GM04504 (cell line): ENCODE results near the gene EBF4.
"Not testable (repeated sequence)": the region's sequence is repeated elsewhere in the genome, so short reads cannot be mapped to it uniquely, and the experiment has no call there.

Experiments used
- DNase-seq: peaks from one replicate; pipeline ENCODE4 v3.0.0-alpha.2; 2012; ENCODE audit warnings: low read depth

Gene EBF4

GRCh38 chr20:2673453-2673852, 19.1 kb upstream of the EBF4 start:
- DNase-seq: no peak

DNA sequence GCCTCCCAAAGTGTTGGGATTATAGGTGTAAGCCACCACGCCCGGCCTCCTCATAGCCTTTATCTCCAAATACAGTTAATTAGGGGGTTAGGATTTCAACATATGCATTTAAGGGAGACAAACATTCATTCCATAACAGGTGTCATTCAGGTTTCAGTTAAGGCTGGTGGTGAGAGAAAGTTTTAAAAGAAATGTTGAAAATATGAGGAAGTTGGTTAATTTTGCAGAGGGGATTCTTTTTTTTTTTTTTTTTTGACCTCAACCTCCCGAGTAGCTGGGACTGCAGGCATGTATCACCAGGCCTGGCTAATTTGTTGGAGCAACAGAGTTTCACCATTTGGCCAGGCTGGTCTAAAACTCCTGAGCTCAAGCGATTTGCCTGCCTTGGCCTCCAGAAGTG, 12.5 kb upstream of the EBF4 start:
- no peak for DNase-seq

DNA sequence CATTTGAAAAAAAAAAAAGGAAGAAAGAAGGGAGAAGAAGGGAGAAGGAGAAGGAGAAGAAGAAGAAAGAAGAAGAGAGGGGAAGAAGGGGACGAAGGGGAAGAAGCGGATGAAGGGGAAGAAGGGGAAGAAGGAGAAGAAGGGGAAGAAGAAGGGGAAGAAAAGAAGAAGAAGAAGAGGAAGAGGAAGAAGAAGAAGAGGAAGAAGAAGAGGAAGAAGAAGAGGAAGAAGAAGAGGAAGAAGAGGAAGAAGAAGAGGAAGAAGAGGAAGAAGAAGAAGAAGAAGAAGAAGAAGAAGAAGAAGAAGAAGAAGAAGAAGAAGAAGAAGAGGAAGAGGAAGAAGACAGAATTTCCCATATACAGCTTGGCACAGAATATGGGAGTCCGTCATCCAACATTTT, 10.5 kb upstream of the EBF4 start:
- DNase-seq: not testable (repeated sequence)

GRCh38 chr20:2684817-2685216, 7.8 kb upstream of the EBF4 start:
- not testable (repeated sequence) for DNase-seq

GRCh38 chr20:2687514-2687913, 5.1 kb upstream of the EBF4 start:
- DNase-seq: no peak

GRCh38 chr20:2688041-2688591, 4.5 kb upstream of the EBF4 start:
- no peak for DNase-seq

DNA sequence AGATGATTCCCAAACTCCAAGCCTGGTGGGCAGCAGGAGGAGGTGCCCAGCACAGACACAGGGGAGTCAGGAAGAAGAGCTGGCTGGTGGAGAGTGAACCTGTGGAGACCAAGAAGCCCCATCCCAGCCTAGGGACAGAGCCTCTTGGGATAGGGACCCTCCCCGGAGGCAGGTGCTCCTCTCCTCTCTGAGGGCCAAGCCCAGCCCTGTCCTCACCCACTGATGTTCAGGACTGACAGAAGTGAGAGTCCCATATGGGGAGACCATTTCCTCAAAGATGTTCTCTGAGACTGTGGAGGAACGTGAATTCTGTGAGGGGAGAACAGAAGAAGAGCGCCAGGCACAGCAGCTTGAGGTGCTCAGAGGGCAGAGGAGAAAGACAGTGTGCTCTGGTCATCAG, 2.4 kb upstream of the EBF4 start:
- DNase-seq: no peak

DNA sequence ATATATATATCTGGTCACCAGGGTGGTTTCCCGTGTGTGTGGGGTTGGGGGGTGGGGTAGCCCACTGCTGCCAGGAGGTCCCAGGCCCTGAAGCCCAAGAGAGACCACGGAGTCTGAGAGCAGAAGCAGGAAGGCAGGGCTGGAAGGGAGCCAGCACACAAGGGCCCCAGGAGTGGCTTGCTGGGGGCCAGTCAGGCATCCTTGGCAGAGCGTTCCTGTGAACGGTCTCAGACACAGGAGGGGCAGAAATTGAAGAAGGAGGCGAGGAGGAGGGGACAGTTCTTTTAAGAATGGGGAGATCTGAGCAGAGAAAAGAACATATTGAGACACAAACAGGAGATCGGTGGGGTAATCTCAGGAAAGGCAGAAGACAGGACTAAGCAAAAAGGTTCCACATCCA, 1.9 kb upstream of the EBF4 start:
- no peak for DNase-seq

DNA sequence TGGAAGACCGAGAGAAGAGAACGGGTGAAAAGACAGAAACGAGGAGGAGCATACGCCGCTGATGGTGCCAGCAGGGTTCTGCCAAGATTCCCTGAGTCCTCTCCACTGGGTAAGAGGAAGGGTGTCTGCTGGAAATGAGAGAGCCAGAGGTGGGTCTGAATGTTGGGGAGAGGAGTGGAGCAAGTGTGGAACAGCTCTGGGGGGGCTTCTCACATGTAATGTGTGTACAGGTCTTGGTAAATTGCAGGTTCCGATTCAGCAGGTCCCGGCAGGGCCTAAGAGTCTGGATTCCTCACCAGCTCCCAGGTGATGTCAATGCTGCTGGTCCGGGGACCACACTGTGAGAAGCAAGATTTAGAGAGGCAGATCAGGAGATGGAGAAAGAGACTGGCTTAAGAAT, 1.5 kb upstream of the EBF4 start:
- DNase-seq: no peak

GRCh38 chr20:2691663-2692035, 931 bp upstream of the EBF4 start:
- DNase-seq: no peak

- no peak for DNase-seq
These were observed 306 bp downstream of the EBF4 start for GRCh38 chr20:2692886-2693285.

DNA sequence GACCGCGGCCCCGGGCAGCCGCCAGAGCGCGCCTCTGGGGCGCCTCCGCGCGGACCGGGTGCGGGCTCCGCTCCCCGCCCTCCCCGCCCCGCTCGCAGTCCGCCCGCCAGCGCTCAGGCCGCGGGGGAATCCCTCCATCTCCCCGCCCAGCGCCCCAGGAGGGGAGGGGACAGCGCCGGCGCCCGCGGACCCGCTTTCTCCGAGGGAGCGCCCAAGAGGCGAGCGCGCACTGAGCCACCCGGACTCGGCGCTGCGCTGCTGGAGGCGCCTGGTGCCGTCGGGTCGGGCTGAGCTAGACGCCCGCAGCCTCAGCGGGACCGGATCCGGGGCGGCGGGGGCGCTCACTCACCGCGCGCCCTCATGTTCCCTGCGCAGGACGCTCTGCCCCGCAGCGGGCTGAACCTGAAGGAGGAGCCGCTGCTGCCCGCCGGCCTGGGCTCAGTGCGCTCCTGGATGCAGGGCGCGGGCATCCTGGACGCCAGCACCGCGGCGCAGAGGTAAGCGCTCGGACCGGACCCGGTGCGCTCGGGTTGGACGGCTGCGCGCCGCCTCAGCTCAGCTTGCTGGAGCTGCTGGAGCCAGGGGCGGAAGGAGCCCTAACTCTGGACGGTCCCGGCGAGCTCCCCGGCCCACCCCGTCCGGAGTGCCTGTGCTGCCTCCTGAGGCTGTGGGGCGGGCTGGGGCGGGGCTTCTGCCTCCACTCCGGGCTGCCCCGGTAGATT, 867 bp downstream of the EBF4 start:
- no peak for DNase-seq

DNA sequence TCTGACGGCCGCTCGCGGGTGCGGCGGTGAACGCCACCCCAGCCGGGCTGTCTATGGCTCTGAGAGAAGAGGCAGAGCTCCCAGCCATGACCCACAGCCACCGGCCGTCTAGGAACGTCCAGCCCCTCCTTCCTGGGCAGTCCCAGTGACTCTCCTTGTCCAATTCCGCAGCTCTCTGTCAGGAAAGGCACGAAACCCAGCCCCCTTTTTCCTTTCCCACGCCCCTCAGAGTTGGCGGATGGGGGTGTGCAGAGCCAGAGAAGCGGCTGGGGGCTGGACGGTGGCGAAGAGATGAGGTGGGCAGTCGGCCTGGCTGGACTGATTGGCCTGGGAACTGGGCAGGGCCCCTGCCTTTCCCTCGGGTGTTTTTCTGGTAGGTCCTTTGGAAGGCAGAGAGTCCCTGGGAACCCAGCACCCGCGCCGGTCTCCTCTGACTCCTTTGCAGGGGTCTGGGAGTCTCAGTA, 1.5 kb downstream of the EBF4 start:
- no peak for DNase-seq

DNA sequence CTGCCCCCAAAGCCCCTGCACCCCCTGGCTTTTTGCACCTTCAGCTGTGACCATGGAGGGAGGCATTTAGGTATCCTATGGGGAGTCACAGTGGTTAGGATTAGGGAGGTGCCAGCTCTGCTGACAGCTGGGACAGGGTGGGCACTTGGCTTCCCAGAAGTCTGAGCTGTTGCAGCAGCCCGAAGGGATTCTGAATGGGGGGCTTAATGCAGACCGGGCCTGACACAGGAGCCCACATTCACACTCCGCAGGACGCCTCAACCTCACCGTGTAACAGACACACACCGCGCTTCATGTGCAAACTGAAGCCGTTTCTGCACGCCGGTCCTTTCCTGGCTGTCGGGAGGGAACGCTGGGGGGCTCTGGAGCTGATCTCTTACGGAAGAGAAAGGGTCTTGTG, 1.9 kb downstream of the EBF4 start:
- no peak for DNase-seq

GRCh38 chr20:2695206-2695983, 2.8 kb downstream of the EBF4 start:
- no peak for DNase-seq

- not testable (repeated sequence) for DNase-seq
These were observed 3.5 kb downstream of the EBF4 start for GRCh38 chr20:2695984-2696525.

GRCh38 chr20:2696646-2697045, 4.1 kb downstream of the EBF4 start:
- DNase-seq: no peak

DNA sequence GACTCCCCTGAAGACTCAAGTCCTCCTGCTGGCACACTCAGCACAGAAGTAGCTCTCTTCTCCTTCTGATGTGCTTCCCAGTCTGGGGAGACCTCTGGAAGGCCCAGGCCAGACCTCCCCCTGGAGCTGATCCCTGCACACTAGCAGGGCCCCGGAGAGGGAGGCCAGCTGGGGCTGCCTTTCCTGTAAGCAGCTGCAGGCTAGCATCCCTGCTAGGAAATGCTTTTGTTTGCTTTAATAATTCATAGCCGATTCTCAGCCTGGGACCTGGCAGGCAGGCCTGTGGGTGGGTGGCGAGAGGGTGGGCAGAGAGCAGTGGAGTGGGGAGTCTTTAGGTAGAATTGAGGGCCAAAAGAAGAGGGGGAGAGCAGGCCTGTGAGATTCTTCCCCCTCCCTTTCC, 5.2 kb downstream of the EBF4 start:
- DNase-seq: no peak

DNA sequence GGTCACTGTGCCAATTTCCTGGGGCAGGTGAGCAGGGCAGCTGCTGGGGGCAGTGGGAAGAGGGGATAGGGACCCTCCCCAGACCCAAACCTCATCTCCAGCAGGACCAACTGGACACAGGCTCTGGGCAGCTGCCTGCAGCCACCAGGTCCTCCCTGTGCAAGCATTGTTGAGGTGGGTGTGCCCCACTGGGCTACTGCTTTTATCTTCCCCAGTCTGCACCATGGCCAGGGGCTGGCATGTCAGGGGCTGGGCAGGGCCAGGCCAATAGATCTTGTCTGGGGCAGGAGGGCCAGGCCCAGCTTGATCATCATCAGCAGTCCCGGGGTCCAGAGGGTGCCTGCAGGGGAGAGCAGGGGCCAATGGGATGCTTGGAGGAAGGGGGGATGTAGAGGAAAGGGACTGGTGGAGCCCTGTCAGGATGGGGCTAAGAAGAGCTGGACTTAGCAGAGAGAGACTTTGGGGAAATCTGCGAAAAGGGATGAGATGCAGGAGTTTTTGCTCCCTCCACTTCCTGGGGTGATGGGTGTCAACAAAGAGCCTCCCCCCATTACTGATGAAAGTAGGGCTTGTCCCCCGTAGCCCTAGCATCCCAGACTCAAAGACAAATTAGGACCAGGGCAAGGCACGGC, 5.7 kb downstream of the EBF4 start:
- no peak for DNase-seq

DNA sequence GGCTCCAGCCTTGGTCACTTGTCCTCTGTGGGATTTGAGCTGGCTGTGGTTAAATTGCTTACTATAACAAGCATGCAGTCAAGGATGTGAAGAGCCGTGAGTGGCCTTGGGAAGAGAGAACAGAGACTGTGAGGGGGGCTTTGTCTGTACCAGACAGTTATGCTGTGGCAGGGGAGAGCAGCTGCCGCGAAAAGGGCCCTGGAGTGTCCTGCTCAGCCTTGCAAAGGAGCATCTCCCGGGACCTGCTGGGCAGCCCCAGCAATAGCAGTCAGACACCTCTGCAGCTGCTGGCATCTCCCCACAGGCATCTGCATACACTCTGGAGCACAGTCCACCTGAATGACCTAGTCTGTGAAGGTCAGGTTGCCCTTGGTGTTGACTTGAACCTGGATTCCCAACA, 6.3 kb downstream of the EBF4 start:
- DNase-seq: no peak

DNA sequence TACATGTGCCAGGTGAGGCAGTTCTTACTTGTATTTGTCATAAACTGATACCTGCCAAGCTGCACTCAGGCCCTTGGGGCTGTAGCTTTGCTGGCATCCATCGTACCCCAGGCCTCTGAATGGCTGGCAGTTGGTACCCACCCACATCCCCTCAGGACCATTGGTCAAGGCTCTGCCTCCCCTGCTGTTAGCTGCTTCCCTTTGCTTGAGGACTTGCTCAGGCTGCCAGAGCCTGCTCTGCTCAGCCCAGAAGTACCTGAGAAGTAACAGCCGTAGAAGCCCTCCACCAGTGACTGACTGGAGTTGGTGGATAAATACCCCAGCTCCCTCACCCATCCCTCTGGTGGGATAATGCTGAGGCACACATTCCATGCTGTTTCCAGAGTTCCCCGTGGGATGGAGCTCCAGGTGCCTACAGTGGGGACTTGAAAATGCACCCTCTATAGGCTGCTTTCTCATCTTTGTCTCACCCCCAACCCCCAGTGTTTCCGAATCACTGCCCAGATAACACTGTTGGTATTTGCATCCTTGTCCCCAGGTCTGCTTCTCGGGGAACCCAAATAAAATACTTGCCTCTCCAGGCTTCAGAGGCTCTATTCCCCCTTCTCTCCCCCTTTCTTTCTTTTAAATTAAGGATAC, 7.3 kb downstream of the EBF4 start:
- DNase-seq: no peak
